Mononuclear cell (primary cell): ENCODE data around the gene HADHB. TPM values are rescaled to one million over a fixed set of nuclear protein-coding genes. Genes with fewer than 3 reads are reported as not detected.

Source experiments
- H3K27me3 ChIP-seq: 2 replicates; pipeline ENCODE4 v1.6.0; 2011; ENCODE audit warnings: low read length, control low read depth; ENCODE audit not compliant: insufficient read depth
- H3K4me1 ChIP-seq: 2 replicates; pipeline ENCODE4 v1.5.1; 2011; ENCODE audit warnings: mild to moderate bottlenecking, low read length, control low read depth; ENCODE audit not compliant: insufficient read depth
- H3K4me3 ChIP-seq: 2 replicates; pipeline ENCODE4 v1.5.1; 2011; ENCODE audit warnings: mild to moderate bottlenecking, low read length, moderate library complexity
- H3K9me3 ChIP-seq: 2 replicates; pipeline ENCODE4 v1.5.1; 2011; ENCODE audit warnings: low read depth, mild to moderate bottlenecking, control low read depth, low read length
- total RNA-seq: library from RNA; depleted of rRNA; stranded (reverse); fragments of >200 nt; gene quantifications from one replicate; pipeline ENCODE4 v1.2.3, GENCODE V29; 2012

The HADHB gene
- total RNA-seq, 1 donor, result 60.0 TPM

DNA sequence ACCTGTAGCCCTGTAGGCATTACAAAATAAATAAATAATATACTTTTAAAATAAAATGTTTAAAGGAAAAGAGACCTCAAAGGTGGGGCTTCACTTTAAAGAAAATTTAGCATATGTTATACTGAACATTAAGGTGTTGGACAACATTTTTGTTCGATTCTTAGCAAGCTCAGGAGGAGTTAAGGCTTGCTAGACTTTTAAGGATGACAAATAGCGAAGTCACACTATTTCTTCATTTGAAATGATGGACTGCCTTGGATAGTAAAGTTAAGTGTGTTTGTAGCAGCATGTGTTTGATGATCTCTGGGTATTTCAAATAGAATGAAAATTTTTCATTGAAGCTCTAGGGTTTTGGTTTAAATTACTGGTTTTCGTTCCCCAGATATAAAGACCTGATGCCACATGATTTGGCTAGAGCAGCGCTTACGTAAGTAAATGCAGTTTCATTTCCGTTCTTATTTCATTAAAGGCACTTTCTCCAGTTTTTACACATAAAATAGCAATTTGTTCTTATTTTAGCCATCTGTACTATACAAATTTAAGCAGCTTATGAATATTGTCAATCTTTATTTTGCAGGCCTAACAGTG is 24.9 kb downstream of the HADHB start:
- Histone ChIP-seq H3K27me3 (no peaks in the 10 kb centered on the region), H3K4me1 (peaks cover 48% of the 10 kb centered on the region), H3K4me3 (no peak overlapping the region), H3K9me3 (no peaks in the 10 kb centered on the region)

DNA sequence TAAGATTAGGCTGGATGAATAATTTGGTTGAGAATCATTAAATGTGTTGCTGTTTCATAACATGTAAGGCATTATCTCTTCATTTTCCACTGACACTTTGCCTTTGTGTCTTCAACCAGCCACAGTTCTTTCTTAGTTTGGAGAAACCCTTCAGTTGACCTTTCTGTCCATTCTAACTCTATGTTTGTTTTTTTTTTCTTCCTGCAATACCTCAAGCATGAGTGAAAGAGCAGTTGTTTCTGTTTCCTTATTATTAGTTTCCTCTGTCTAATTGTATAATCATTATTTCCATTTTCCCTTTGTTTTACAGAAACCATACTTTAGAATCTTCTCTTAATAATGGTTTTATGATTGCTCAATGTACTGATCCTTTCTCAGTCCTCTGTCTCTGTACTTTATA is 25.6 kb downstream of the HADHB start:
- Histone ChIP-seq H3K27me3 (no peaks in the 10 kb centered on the region), H3K4me3 (no peak overlapping the region), H3K4me1 (peaks cover 48% of the 10 kb centered on the region), H3K9me3 (no peaks in the 10 kb centered on the region)

DNA sequence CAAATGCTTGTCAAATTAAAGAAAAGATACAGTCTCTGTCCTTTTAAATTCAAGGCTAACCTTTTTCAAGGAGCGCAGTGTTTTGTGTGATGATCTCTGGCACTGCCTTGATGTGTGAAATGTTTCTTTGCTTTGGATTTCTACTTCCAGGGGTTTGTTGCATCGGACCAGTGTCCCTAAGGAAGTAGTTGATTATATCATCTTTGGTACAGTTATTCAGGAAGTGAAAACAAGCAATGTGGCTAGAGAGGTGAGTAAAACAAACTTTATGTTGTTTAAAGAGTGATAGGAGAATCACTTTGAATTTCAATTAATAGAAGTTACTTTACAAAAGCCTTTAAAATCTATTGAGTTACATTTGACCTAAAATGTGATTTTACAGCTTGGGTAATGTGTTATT is 28.8 kb downstream of the HADHB start:
- H3K9me3 ChIP-seq, result no peaks in the 10 kb centered on the region
- peaks cover 40% of the 10 kb centered on the region for H3K4me1 ChIP-seq
- no peak overlapping the region for H3K4me3 ChIP-seq
- H3K27me3 ChIP-seq, result no peaks in the 10 kb centered on the region

DNA sequence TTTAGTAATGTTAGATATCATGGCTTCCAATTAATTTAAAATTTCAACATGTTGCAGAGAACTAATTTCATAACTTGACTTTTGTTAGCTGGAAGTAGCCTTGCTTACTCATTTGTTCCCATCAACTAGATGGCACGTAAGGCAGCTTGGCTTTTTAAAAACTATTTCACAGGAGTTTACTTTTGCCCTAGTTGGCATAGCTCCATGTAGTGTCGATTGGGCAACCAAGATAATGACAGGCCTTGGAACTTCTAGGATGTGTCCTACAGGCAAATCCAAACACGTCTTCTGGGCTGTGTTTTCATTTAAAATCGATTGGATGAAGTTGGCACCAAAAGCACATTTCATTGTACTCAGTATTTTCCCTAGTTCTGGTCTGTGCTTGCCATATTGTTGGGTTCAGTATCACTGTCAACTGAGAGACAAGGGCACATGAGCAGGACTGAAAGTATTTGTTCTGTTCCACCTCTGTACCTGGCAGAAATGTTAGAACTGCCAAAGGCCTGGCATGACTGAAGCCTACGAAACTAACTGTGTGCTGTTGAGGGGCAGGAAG is 29.4 kb downstream of the HADHB start:
- Histone ChIP-seq H3K4me1 (peaks cover 34% of the 10 kb centered on the region), H3K9me3 (no peaks in the 10 kb centered on the region), H3K4me3 (no peak overlapping the region), H3K27me3 (no peaks in the 10 kb centered on the region)

DNA sequence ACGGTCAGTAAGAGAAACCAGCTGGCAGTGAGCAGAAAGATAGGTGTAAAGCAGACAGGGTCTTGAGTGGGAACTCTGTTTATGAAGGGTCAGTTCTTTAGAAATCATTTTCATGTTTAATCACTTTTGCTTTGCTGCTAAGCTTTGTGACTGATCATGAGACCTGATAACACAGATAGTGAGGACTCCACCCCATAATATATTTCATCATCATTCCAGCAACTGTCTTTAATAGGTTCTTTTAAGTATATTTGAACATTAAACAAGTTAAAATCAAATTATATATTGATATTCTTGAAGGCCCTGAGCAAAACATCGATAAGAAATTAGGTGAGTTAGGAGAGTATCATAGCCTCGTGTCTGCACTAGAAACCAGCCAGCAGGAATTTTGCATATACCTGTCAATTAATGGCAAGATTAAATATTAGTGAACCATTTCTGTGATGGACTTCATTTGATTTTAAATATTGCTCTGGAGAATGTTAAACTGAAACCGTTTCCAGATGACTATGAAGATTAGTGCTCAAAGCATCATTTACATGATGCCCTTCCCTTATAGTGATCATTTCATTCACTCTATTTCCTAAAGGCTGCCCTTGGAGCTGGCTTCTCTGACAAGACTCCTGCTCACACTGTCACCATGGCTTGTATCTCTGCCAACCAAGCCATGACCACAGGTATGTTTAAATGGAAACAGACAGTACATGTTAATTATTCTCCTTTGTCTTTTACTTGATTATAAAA is 31.9 kb downstream of the HADHB start:
- Histone ChIP-seq H3K27me3 (no peaks in the 10 kb centered on the region), H3K9me3 (no peaks in the 10 kb centered on the region), H3K4me1 (peaks cover 24% of the 10 kb centered on the region), H3K4me3 (no peak overlapping the region)

DNA sequence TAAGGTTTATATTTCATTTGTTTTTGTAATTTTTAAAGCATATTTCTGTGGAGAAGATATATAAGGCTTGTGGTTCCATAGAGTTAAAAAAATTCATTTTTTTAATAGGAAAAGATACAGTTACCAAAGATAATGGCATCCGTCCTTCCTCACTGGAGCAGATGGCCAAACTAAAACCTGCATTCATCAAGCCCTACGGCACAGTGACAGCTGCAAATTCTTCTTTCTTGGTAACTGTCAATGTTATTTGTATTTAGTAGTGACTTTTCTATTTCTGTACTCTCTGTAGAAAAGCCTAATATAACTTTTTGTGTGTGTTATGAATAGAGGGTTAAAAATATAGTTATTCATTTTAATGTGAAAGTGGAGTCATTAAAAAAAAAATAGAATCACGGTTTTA is 35.1 kb downstream of the HADHB start:
- Histone ChIP-seq H3K4me3 (no peak overlapping the region), H3K4me1 (no peaks in the 10 kb centered on the region), H3K27me3 (no peaks in the 10 kb centered on the region), H3K9me3 (no peaks in the 10 kb centered on the region)

DNA sequence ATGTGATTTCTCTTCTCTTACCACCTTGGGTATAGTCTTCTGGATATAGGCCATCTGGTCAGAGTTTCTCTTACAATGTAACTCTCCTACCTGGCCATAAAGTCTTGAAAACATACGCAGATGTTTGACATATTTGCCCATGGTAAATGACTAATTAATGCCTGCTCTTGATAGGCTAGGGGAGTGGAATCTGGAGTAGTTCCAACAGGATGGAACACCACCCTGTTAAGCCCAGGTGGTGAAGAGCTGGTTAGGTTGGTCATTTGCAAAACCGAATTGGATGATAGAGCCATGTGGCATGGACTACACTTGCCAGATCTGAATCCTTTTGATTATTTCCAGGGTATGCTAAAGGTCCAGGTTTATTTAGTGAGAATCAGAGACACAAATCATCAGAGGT is 36.5 kb downstream of the HADHB start:
- Histone ChIP-seq H3K4me3 (no peak overlapping the region), H3K9me3 (no peaks in the 10 kb centered on the region), H3K4me1 (no peaks in the 10 kb centered on the region), H3K27me3 (no peaks in the 10 kb centered on the region)

DNA sequence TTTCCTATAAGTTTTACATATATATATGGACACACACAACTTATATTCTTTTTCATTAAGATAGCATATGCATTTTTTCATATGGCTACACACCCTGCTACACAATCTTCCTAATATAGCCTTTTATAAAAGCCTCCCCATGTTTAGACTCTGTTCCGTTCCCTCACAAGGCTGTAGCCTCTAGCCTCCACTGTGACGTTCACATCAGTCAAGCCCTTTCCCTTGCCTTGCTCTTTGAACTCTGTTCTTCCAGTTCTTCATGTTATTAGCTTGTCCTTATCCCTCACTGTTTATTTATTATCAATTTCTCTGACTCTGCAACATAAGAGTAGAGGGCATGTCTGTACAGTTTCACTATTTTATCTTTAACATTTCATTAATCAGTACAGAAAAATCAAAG is 38.9 kb downstream of the HADHB start:
- H3K9me3 ChIP-seq, result no peaks in the 10 kb centered on the region
- no peaks in the 10 kb centered on the region for H3K4me1 ChIP-seq
- H3K27me3 ChIP-seq, result no peaks in the 10 kb centered on the region
- no peak overlapping the region for H3K4me3 ChIP-seq

DNA sequence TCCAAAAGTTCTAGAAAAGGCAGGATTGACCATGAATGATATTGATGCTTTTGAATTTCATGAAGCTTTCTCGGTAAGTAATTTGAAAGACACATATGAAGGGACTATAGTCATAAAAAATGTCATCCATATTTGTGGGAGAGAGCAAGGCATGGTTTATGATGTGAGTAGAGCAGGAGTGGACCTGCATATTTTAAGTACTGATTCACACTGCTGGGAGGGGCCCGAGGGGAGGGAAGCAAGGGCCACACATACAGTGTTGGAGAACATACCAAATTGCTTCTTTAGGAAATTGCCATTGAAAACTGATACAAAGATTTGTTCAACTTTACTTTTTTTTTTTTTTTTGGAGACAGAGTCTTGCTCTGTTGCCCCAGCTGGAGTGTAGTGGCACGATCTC is 39.4 kb downstream of the HADHB start:
- H3K4me3 ChIP-seq, result no peak overlapping the region
- no peaks in the 10 kb centered on the region for H3K27me3 ChIP-seq
- no peaks in the 10 kb centered on the region for H3K4me1 ChIP-seq
- H3K9me3 ChIP-seq, result no peaks in the 10 kb centered on the region

DNA sequence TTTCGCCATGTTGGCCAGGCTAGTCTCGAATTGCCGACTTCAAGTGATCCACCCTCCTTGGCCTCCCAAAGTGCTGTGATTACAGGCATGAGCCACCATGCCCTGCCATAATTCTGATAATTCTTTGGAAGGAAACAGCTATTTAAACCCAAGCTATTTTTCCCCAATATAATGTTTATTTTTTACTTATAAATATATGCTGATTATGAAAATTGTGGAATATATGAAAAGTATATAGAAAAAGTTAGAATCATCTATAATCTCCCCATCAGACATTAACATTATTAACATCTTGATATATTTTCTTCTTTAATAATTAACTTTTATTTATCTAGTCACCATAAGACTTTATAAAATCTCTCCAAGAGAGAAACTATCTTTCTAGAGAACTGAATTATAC is 41.2 kb downstream of the HADHB start:
- Histone ChIP-seq H3K27me3 (no peaks in the 10 kb centered on the region), H3K4me3 (no peak overlapping the region)

DNA sequence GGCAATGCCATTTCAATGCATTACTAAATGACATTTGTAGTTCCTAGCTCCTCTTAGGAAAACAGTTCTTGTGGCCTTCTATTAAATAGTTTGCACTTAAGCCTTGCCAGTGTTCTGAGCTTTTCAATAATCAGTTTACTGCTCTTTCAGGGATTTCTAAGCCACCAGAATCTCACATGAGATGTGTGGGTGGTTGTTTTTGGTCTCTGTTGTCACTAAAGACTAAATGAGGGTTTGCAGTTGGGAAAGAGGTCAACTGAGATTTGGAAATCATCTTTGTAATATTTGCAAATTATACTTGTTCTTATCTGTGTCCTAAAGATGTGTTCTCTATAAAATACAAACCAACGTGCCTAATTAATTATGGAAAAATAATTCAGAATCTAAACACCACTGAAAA is 45.3 kb downstream of the HADHB start:
- Histone ChIP-seq H3K4me1 (peaks cover 3% of the 10 kb centered on the region), H3K27me3 (no peaks in the 10 kb centered on the region), H3K9me3 (no peaks in the 10 kb centered on the region), H3K4me3 (no peak overlapping the region)

More for the DNA sequence above, 41.2 kb downstream of the HADHB start:
- Histone ChIP-seq H3K9me3 (no peaks in the 10 kb centered on the region), H3K4me1 (no peaks in the 10 kb centered on the region)

DNA sequence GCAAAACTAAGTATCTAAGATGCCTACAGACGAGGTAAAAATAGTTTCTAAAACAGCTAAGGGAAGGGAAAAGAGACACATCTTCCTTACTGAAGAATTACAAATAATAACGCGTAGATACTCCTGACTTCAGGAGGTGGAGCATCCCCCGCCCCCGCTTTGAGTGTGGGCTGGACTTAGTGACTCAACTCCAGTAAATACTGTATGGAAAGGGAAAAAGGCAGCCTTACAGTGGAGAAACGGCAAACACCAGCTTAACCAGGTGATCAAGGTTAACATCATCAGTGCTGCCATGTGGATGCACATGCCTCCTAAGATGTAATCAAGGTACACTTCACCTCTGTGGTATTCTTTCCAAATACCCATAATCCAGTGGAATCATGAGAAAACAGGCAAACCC is 47.9 kb downstream of the HADHB start:
- no peaks in the 10 kb centered on the region for H3K27me3 ChIP-seq
- peaks cover 3% of the 10 kb centered on the region for H3K4me1 ChIP-seq
- no peak overlapping the region for H3K4me3 ChIP-seq
- no peaks in the 10 kb centered on the region for H3K9me3 ChIP-seq

DNA sequence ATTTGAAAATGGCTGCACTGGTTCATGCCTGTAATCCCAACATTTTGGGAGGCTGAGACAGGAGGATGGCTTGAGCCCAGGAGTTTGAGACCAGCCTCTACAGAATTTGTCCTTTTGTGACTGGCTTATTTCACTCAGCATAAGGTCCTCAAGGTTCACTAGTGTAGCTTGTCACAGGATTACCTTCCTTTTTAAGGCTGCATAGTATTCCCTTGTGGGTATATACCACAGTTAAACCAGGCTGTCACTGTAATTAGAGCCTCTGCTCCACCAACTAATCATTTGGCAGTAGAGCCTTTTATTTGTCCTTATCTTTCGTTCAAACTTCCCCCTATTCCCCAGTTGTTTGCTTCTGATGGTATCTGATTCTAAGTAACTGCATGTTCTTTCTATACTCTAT is 50.8 kb downstream of the HADHB start:
- peaks cover 20% of the 10 kb centered on the region for H3K4me1 ChIP-seq
- no peak overlapping the region for H3K4me3 ChIP-seq
- no peaks in the 10 kb centered on the region for H3K9me3 ChIP-seq
- H3K27me3 ChIP-seq, result no peaks in the 10 kb centered on the region

DNA sequence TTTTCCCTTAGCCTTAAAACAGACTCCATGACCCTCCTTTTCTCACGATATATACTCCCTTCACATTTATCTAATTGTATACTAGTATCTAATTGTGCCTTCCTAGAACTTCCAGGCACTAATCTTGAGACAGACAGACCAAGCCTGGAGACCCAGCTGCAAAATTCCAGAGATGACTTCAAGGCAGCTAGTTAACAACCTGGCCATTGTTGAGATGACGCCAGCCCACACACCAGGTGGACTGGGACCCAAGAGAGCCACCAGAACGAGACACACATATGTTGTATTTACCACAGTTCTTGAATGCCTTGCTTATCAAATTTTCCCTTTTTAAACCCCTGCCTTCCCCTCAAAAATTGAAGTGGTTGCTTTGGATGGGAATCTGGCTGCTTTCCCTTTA is 52.3 kb downstream of the HADHB start:
- Histone ChIP-seq H3K4me1 (peaks cover 22% of the 10 kb centered on the region), H3K27me3 (no peaks in the 10 kb centered on the region), H3K4me3 (no peak overlapping the region), H3K9me3 (no peaks in the 10 kb centered on the region)

DNA sequence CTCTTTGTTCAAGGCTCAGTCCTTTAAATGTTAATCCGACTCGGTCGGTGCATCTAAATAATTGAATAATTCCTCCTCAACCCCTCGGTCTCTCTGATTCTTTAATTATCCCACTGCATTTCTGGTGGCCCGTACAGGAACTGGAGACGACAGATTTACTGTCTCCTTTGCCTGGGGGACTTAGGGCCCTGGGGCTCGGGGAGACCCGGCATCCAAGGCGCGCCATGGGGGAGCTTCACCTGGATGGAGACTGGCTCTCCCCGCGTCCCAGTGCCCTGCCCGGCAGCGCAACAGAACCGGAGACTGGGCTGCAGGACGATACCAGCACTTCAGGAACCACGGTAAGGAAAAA is 53.5 kb downstream of the HADHB start:
- peak overlapping the region; percentile 90 for H3K4me3 ChIP-seq
- H3K4me1 ChIP-seq, result peaks cover 19% of the 10 kb centered on the region
- no peaks in the 10 kb centered on the region for H3K9me3 ChIP-seq
- H3K27me3 ChIP-seq, result no peaks in the 10 kb centered on the region
